IMR-90 (cell line): ENCODE measurements around the gene CYCS.

Source experiments
- BHLHE40 ChIP-seq: fragments of 150-350 bp; IDR thresholded peaks from 2 replicates; pipeline ENCODE4 v1.6.1; 2016; ENCODE audit warnings: mild to moderate bottlenecking, low read depth, low read length
- CEBPB ChIP-seq: IDR thresholded peaks from 2 replicates; pipeline ENCODE4 v1.6.1; 2012; ENCODE audit warnings: low read depth, low read length, improper control_type of control experiment
- CTCF ChIP-seq: conservative IDR thresholded peaks from 2 replicates; pipeline ENCODE4 v1.5.1; 2012; ENCODE audit warnings: mild to moderate bottlenecking, low read depth, low read length, improper control_type of control experiment
- ELK1 ChIP-seq: fragments of 150-350 bp; IDR thresholded peaks from 2 replicates; pipeline ENCODE4 v1.6.1; 2016; ENCODE audit warnings: low read depth, mild to moderate bottlenecking, low read length, moderate library complexity, borderline replicate concordance
- FOS ChIP-seq: fragments of 150-350 bp; IDR thresholded peaks from 2 replicates; pipeline ENCODE4 v1.6.1; 2016; ENCODE audit warnings: low read depth, low read length
- MAFK ChIP-seq: IDR thresholded peaks from 2 replicates; pipeline ENCODE4 v1.6.1; 2012; ENCODE audit warnings: low read depth, low read length, improper control_type of control experiment
- MXI1 ChIP-seq: IDR thresholded peaks from 2 replicates; pipeline ENCODE4 v1.6.1; 2012; ENCODE audit warnings: low read depth, mild to moderate bottlenecking, low read length, moderate library complexity, borderline replicate concordance
- POLR2A ChIP-seq: IDR thresholded peaks from 2 replicates; pipeline ENCODE4 v1.6.1; 2012; ENCODE audit warnings: mild to moderate bottlenecking, low read depth, low read length
- RFX5 ChIP-seq: IDR thresholded peaks from 2 replicates; pipeline ENCODE4 v1.8.0; 2012; ENCODE audit warnings: low read depth, mild to moderate bottlenecking, low read length, moderate library complexity
- SMC3 ChIP-seq: fragments of 150-350 bp; IDR thresholded peaks from 2 replicates; pipeline ENCODE4 v1.6.1; 2016; ENCODE audit warnings: low read depth, mild to moderate bottlenecking, antibody characterized with exemption, low read length, moderate library complexity
- USF2 ChIP-seq: fragments of 150-350 bp; IDR thresholded peaks from 2 replicates; pipeline ENCODE4 v1.6.1; 2017; ENCODE audit warnings: mild to moderate bottlenecking, antibody characterized with exemption, low read length, low read depth

DNA sequence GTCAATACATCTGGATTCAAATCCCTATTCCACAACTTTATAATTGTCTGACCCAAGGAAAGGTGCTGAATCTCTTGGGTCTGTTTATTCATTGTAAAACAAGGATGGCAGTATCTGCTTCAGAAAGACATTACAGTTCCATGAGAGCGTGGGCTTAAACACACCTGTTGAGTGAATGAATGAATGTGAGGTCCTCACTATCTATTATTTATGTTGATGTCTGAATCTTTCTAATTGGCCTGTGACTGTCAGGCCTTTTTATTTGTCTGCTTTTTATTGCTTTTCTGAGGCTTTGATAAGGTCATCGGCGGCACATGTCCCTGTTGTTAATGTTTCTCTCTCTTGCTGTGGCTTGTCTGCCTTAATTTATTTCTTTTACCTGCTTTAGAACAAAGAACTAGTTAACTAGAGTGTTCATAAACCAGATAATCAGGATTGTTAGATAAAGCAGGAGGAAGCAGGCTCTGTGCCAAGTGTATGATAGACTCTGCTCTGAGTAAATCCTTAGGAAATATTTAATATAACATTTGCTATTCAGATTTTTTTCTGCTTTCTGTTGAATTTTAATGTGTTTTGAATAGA lies 42.3 kb upstream of the CYCS start:
- no peak for TF ChIP-seq POLR2A
- TF ChIP-seq ELK1, result no peak
- no peak for TF ChIP-seq SMC3
- TF ChIP-seq RFX5, result no peak
- TF ChIP-seq CTCF, result no peak
- no peak for TF ChIP-seq BHLHE40
- no peak for TF ChIP-seq CEBPB
- no peak for TF ChIP-seq FOS
- TF ChIP-seq MXI1, result no peak
- TF ChIP-seq MAFK, result no peak
- no peak for TF ChIP-seq USF2
